H1 (cell line): Measurements from ENCODE around the gene TSPEAR. TPM values are rescaled to one million over a fixed set of nuclear protein-coding genes. Genes with fewer than 3 reads are reported as not detected.

Experiments
- CTCF ChIA-PET: fragments of 300-600 bp; sonication (Branson Sonifier 250); formaldehyde crosslinking; loops from one replicate; lab custom pipeline; 2021; ENCODE audit not compliant: partially characterized antibody; lab: Charles Lee
- POLR2A ChIA-PET: fragments of 300-600 bp; sonication (Branson Sonifier 250); formaldehyde crosslinking; loops from one replicate; lab custom pipeline; 2021; ENCODE audit warnings: inconsistent platforms; ENCODE audit not compliant: partially characterized antibody; lab: Charles Lee
- DNase-seq, 2 experiments: peaks; one replicate each; pipeline versions ENCODE4 v3.0.0 to v3.0.0-alpha.2; 2010 to 2022; ENCODE audit warnings: low spot score in 2 of 2, low read depth in 1 of 2, mixed read lengths in 1 of 2
- FAIRE-seq: peaks from 2 replicates; lab custom pipeline; 2011; peaks lifted over from hg19 to GRCh38; lab: Jason Lieb, UNC
- H2AFZ ChIP-seq: 2 replicates; pipeline ENCODE4 v1.8.1; 2012; ENCODE audit warnings: low read length, inconsistent platforms
- H2AK5ac ChIP-seq: 2 replicates; pipeline ENCODE4 v1.6.1; 2013; ENCODE audit warnings: low read depth, low read length
- H2BK120ac ChIP-seq: replicated peaks from 2 replicates; pipeline ENCODE3; 2013; ENCODE audit warnings: low read depth, low read length, inconsistent platforms
- H2BK12ac ChIP-seq: 2 replicates; pipeline ENCODE4 v1.6.1; 2013; ENCODE audit warnings: low read depth, low read length
- H2BK15ac ChIP-seq: 2 replicates; pipeline ENCODE4 v1.6.1; 2013; ENCODE audit warnings: low read length
- H2BK20ac ChIP-seq: 2 replicates; pipeline ENCODE4 v1.6.1; 2013; ENCODE audit warnings: low read length
- H2BK5ac ChIP-seq: 2 replicates; pipeline ENCODE4 v1.6.1; 2013; ENCODE audit warnings: low read depth, low read length
- H3K14ac ChIP-seq: 2 replicates; pipeline ENCODE4 v1.6.1; 2013; ENCODE audit warnings: inconsistent platforms; ENCODE audit not compliant: insufficient read length
- H3K18ac ChIP-seq: 2 replicates; pipeline ENCODE4 v1.6.1; 2013; ENCODE audit warnings: low read length; ENCODE audit errors: extremely low read depth
- H3K23ac ChIP-seq: 2 replicates; pipeline ENCODE4 v1.6.1; 2013; ENCODE audit warnings: inconsistent platforms; ENCODE audit not compliant: insufficient read length
- H3K23me2 ChIP-seq: 2 replicates; pipeline ENCODE4 v1.6.1; 2013; ENCODE audit warnings: low read depth, low read length
- H3K27ac ChIP-seq: 2 replicates; pipeline ENCODE4 v1.6.1; 2011; ENCODE audit warnings: low read depth, low read length, inconsistent platforms
- H3K27me3 ChIP-seq, 4 experiments: replicated peaks in 1 of 4; 1 replicate in 1 of 4; 2 replicates in 3 of 4; pipeline versions ENCODE4 v1.6.1 to v1.8.1; 2011 to 2013; ENCODE audit warnings: low read length in 3 of 4, mild to moderate bottlenecking in 3 of 4, inconsistent platforms in 2 of 4, mixed read lengths in 2 of 4, moderate library complexity in 1 of 4; ENCODE audit not compliant: control insufficient read depth in 3 of 4, insufficient read depth in 3 of 4; ENCODE audit errors: extremely low read depth in 1 of 4
- H3K36me3 ChIP-seq, 4 experiments: 2 replicates each; pipeline versions ENCODE4 v1.6.1 to v1.8.1; 2011 to 2013; ENCODE audit warnings: mild to moderate bottlenecking in 4 of 4, low read length in 3 of 4, moderate library complexity in 2 of 4, control low read depth in 1 of 4, inconsistent platforms in 1 of 4; ENCODE audit not compliant: insufficient read depth in 4 of 4, control insufficient read depth in 2 of 4
- H3K4ac ChIP-seq: replicated peaks from 2 replicates; pipeline ENCODE3; 2013; ENCODE audit warnings: low read length, low read depth, mixed read lengths, inconsistent platforms; ENCODE audit not compliant: insufficient read length
- H3K4me1 ChIP-seq, 4 experiments: replicated peaks in 1 of 4; 1 replicate in 1 of 4; 2 replicates in 3 of 4; pipeline versions ENCODE4 v1.6.1 to v1.8.1; 2011 to 2013; ENCODE audit warnings: low read length in 3 of 4, inconsistent platforms in 2 of 4, mixed read lengths in 1 of 4; ENCODE audit not compliant: insufficient read depth in 4 of 4, control insufficient read depth in 3 of 4
- H3K4me2 ChIP-seq, 2 experiments: 2 replicates each; pipeline versions ENCODE4 v1.6.1 to v1.8.1; 2011 to 2013; ENCODE audit warnings: low read depth in 2 of 2, low read length in 2 of 2, control low read depth in 1 of 2, inconsistent platforms in 1 of 2, mild to moderate bottlenecking in 1 of 2; ENCODE audit not compliant: insufficient read depth in 1 of 2
- H3K4me3 ChIP-seq, 4 experiments: fragments of 200-600, 300-600 bp in 1 of 4; sonication (generic), shearing (Covaris generic), sonication (Bioruptor Twin) in 1 of 4; 2 replicates each; pipeline versions ENCODE4 v1.5.1 to v1.8.1; 2011 to 2016; ENCODE audit warnings: low read length in 4 of 4, low read depth in 3 of 4, control low read depth in 2 of 4, inconsistent platforms in 2 of 4, mild to moderate bottlenecking in 2 of 4, mixed read lengths in 1 of 4, moderate library complexity in 1 of 4; ENCODE audit not compliant: insufficient read depth in 2 of 4; ENCODE audit errors: extremely low read depth in 1 of 4
- H3K56ac ChIP-seq: replicated peaks from 2 replicates; pipeline ENCODE3; 2013; ENCODE audit warnings: low read depth, mild to moderate bottlenecking, mixed read lengths, low read length, inconsistent platforms; ENCODE audit not compliant: insufficient read length
- H3K79me1 ChIP-seq: 2 replicates; pipeline ENCODE4 v1.6.1; 2013; ENCODE audit warnings: low read depth, low read length, control low read depth
- H3K79me2 ChIP-seq, 2 experiments: 2 replicates each; pipeline versions ENCODE4 v1.6.1 to v1.8.1; 2012 to 2013; ENCODE audit warnings: low read length in 2 of 2, mild to moderate bottlenecking in 2 of 2, inconsistent platforms in 1 of 2; ENCODE audit not compliant: insufficient read depth in 2 of 2, control insufficient read depth in 1 of 2
- H3K9ac ChIP-seq, 4 experiments: replicated peaks in 1 of 4; 1 replicate in 1 of 4; 2 replicates in 3 of 4; pipeline versions ENCODE4 v1.6.1 to v1.8.1; 2011 to 2013; ENCODE audit warnings: low read depth in 3 of 4, low read length in 3 of 4, control low read depth in 2 of 4, mild to moderate bottlenecking in 2 of 4, moderate library complexity in 2 of 4, inconsistent platforms in 1 of 4; ENCODE audit errors: extremely low read depth in 1 of 4
- H3K9me3 ChIP-seq, 2 experiments: 2 replicates each; pipeline versions ENCODE4 v1.6.1 to v1.8.1; 2012 to 2013; ENCODE audit warnings: mild to moderate bottlenecking in 2 of 2, moderate library complexity in 2 of 2, control low read depth in 1 of 2, inconsistent platforms in 1 of 2, low read depth in 1 of 2, low read length in 1 of 2, mixed read lengths in 1 of 2; ENCODE audit not compliant: insufficient read depth in 2 of 2
- H4K20me1 ChIP-seq, 2 experiments: replicated peaks in 1 of 2; 2 replicates each; pipeline versions ENCODE3 to v1.8.1; 2011 to 2013; ENCODE audit warnings: inconsistent platforms in 2 of 2, low read length in 2 of 2, mild to moderate bottlenecking in 1 of 2; ENCODE audit not compliant: insufficient read depth in 2 of 2, control insufficient read depth in 1 of 2
- H4K5ac ChIP-seq: 2 replicates; pipeline ENCODE4 v1.6.1; 2013; ENCODE audit warnings: low read length, low read depth, mixed read lengths, inconsistent platforms; ENCODE audit not compliant: insufficient read length
- H4K8ac ChIP-seq: 2 replicates; pipeline ENCODE4 v1.8.0; 2013; ENCODE audit warnings: mild to moderate bottlenecking, moderate library complexity, low read length, inconsistent platforms; ENCODE audit not compliant: insufficient read depth; ENCODE audit errors: extremely low read depth
- H4K91ac ChIP-seq: replicated peaks from 2 replicates; pipeline ENCODE3; 2013; ENCODE audit warnings: low read length, mixed read lengths, inconsistent platforms; ENCODE audit not compliant: insufficient read length
- ASH2L ChIP-seq: fragments of 200-600, 300-600 bp; sonication (generic); IDR thresholded peaks from one replicate; pipeline ENCODE4 v1.7.1; 2017; ENCODE audit warnings: low read length
- GTF2F1 ChIP-seq: IDR thresholded peaks from 2 replicates; pipeline ENCODE4 v1.6.1; 2012; ENCODE audit warnings: low read depth, low read length, improper control_type of control experiment, borderline replicate concordance
- POLR2A ChIP-seq, 2 experiments: IDR thresholded peaks; 1 replicate in 1 of 2; 2 replicates in 1 of 2; pipeline ENCODE4 v1.6.1; 2011; ENCODE audit warnings: low read depth in 2 of 2, low read length in 2 of 2, mild to moderate bottlenecking in 2 of 2; ENCODE audit errors: control extremely low read depth in 1 of 2
- RBBP5 ChIP-seq: IDR thresholded peaks from 2 replicates; pipeline ENCODE4 v1.7.1; 2012; ENCODE audit warnings: low read depth, mild to moderate bottlenecking, inconsistent platforms, low read length, moderate library complexity, borderline replicate concordance
- SIN3A ChIP-seq, 2 experiments: IDR thresholded peaks in 1 of 2; conservative IDR thresholded peaks in 1 of 2; 2 replicates each; pipeline ENCODE4 v1.6.1; 2011 to 2012; ENCODE audit warnings: low read length in 2 of 2, improper control_type of control experiment in 1 of 2, low read depth in 1 of 2, mild to moderate bottlenecking in 1 of 2
- SIRT6 ChIP-seq: IDR thresholded peaks from one replicate; pipeline ENCODE4 v1.7.1; 2012; ENCODE audit warnings: low read length, inconsistent platforms
- WGBS, 2 experiments: shearing (Covaris generic) in 1 of 2; methylation state at CpG; one replicate each; pipeline versions ENCODE4 v1.1.6 to v1.1.7; 2013 to 2015; ENCODE audit warnings: low lambda C conversion rate in 2 of 2, mixed read lengths in 2 of 2, inconsistent platforms in 1 of 2, low coverage in 1 of 2, missing lambda C conversion rate in 1 of 2; ENCODE audit not compliant: insufficient replicate concordance in 2 of 2, insufficient coverage in 1 of 2, insufficient read length in 1 of 2; ENCODE audit errors: extremely low coverage in 1 of 2, missing lambda C conversion rate in 1 of 2; 5-methylcytosine and 5-hydroxymethylcytosine counted together
- polyA plus RNA-seq, 7 experiments: library from polyadenylated mRNA; depleted of rRNA in 3 of 7; stranded (reverse) in 5 of 7; unstranded in 2 of 7; fragments of >200 nt in 5 of 7; fragments of 200-250 nt in 2 of 7; gene quantifications; 1 replicate in 5 of 7; 2 replicates in 1 of 7; 4 replicates in 1 of 7; pipeline versions ENCODE4 v1.2.1 to v1.2.3, GENCODE V29; 2011 to 2013; ENCODE audit warnings: missing spikeins in 2 of 7, mixed read lengths in 2 of 7
- total RNA-seq: library from RNA; stranded (reverse); fragmentation: NEBNext Ultra II Directional; extraction: Animal tissue kit (Norgen Biotek cat#: 25700); gene quantifications from 2 replicates; pipeline ENCODE4 v1.2.1, GENCODE V29; 2021
- TF ChIP-seq, protein P1 (sequence below): IDR thresholded peaks from 2 replicates; pipeline ENCODE4 v1.6.1; 2011; ENCODE audit warnings: low read length, improper control_type of control experiment
- TF ChIP-seq, protein P2 (sequence below): IDR thresholded peaks from 2 replicates; pipeline ENCODE4 v1.6.1; 2011; ENCODE audit warnings: low read depth, mild to moderate bottlenecking, low read length; ENCODE audit not compliant: insufficient read depth
- TF ChIP-seq, protein P3 (sequence below): IDR thresholded peaks from 2 replicates; pipeline ENCODE4 v1.6.1; 2012; ENCODE audit warnings: low read length, inconsistent platforms

The TSPEAR gene
- total and polyA plus RNA-seq, 2 of the 8 experiments (the other 6 are each of a cell fraction or from before 2014, with no cell fraction given) = 0.58 to 0.89 TPM

DNA sequence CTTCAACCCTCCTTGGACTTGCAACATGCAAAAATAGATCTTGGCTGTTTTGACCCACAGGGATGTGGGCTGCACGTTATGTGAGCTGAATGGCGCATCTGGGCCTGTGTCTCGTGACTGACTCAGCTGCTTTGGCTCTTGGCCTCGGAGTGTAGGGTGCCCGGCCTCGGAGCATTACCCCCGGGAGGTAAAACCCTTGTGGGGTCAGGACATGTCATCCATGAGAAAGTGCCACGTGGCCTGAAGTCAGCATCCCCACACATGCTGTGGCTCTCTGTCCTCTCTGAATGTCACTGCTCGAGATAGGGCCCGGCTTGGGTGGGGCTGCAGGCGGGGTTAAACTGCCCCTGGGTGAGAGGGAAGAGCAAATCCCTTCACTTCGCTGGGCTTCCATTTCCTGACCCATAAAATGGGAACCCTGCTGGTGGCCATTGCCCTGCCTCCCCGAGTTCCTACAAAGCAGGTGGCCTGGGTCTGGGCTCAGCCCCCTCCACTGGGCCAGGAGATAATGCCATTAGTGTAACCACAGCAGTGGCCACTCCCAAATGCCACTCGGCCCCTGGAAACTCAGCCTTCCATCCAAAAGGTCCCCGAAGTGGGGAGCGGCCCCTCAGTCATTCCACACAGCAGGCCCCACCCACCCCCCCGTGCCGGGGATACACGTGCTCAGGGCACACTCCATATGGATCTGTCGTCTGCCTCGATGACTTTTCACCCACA, 22.8 kb upstream of the TSPEAR start:
- H2BK120ac ChIP-seq = no peak overlapping the region
- no peak overlapping the region for H2BK12ac ChIP-seq
- H3K79me2 ChIP-seq = no peaks in the 10 kb centered on the region
- POLR2A ChIA-PET = no interaction called here
- no peak overlapping the region for H4K5ac ChIP-seq
- H3K9me3 ChIP-seq = peaks cover 33 to 48% of the 10 kb centered on the region in 2 experiments
- no peak overlapping the region for H3K9ac ChIP-seq
- H4K20me1 ChIP-seq = no peaks in the 10 kb centered on the region
- H4K91ac ChIP-seq = no peak overlapping the region
- FAIRE-seq = no peak
- 90% methylated on average over 16 of the region's 21 CpGs; no CpG with 5 or more reads in 1 of the 2 experiments for WGBS, 2 experiments
- H3K36me3 ChIP-seq = no peaks in the 10 kb centered on the region
- H3K27ac ChIP-seq = no peak overlapping the region
- no peak overlapping the region; the same call in 1 of the 2 replicates for H4K8ac ChIP-seq
- no peaks in the 10 kb centered on the region for H3K23me2 ChIP-seq
- H2BK5ac ChIP-seq = no peak overlapping the region
- CTCF ChIA-PET = interaction anchor here (0.6 to 1.1 kb wide), 4 partner anchors 8 to 93 kb away, joined by 3 to 4 read pairs (median 4); no protein-coding TSS in a partner anchor
- no peaks in the 10 kb centered on the region for H3K79me1 ChIP-seq
- H2BK20ac ChIP-seq = no peak overlapping the region
- H2AFZ ChIP-seq = no peak overlapping the region
- no peak overlapping the region for H3K4me3 ChIP-seq
- peak overlapping the region; percentile 5; the same call in 1 of the 2 replicates for H2AK5ac ChIP-seq
- DNase-seq = peak in 1 of 2 experiments; percentile 33
- H3K4ac ChIP-seq = no peak overlapping the region
- no peak overlapping the region for H3K4me2 ChIP-seq
- no peak overlapping the region for H3K56ac ChIP-seq
- no peaks in the 10 kb centered on the region for H3K4me1 ChIP-seq
- H2BK15ac ChIP-seq = no peak overlapping the region
- no peak overlapping the region for H3K23ac ChIP-seq
- H3K18ac ChIP-seq = no peak overlapping the region
- no peak overlapping the region for H3K14ac ChIP-seq
- H3K27me3 ChIP-seq = no peaks in the 10 kb centered on the region
- TF ChIP-seq POLR2A (IDR thresholded peaks at IDR 0.05; ENCODE audit: control extremely low read depth in 1 of 2, low read depth in 2 of 2, low read length in 2 of 2) (no peak), RBBP5 (no peak), SIN3A (conservative IDR thresholded peaks at IDR 0.05 in 1 of 2, IDR thresholded peaks at IDR 0.05 in 1 of 2; ENCODE audit: low read depth in 1 of 2, low read length in 2 of 2) (no peak), ASH2L (no peak), GTF2F1 (no peak), SIRT6 (no peak)
- TF ChIP-seq, protein P1, sequence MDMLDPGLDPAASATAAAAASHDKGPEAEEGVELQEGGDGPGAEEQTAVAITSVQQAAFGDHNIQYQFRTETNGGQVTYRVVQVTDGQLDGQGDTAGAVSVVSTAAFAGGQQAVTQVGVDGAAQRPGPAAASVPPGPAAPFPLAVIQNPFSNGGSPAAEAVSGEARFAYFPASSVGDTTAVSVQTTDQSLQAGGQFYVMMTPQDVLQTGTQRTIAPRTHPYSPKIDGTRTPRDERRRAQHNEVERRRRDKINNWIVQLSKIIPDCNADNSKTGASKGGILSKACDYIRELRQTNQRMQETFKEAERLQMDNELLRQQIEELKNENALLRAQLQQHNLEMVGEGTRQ = no peak
- TF ChIP-seq, protein P2, sequence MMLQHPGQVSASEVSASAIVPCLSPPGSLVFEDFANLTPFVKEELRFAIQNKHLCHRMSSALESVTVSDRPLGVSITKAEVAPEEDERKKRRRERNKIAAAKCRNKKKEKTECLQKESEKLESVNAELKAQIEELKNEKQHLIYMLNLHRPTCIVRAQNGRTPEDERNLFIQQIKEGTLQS = no peak
- TF ChIP-seq, protein P3, sequence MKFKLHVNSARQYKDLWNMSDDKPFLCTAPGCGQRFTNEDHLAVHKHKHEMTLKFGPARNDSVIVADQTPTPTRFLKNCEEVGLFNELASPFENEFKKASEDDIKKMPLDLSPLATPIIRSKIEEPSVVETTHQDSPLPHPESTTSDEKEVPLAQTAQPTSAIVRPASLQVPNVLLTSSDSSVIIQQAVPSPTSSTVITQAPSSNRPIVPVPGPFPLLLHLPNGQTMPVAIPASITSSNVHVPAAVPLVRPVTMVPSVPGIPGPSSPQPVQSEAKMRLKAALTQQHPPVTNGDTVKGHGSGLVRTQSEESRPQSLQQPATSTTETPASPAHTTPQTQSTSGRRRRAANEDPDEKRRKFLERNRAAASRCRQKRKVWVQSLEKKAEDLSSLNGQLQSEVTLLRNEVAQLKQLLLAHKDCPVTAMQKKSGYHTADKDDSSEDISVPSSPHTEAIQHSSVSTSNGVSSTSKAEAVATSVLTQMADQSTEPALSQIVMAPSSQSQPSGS = no peak
